GM19351 (cell line): ENCODE measurements around the gene MED15.
"Not testable (repeated sequence)": the region's sequence is repeated elsewhere in the genome, so short reads cannot be mapped to it uniquely, and the experiment has no call there.

Experiments used
- ATAC-seq: cut with Tn5 transposase; IDR thresholded peaks from one replicate; pipeline ENCODE4 v1.9.1; 2021; ENCODE audit warnings: mild to moderate bottlenecking, moderate library complexity; ENCODE audit not compliant: unreplicated experiment

Gene MED15

GRCh38 chr22:20581503-20582170 lies 74.2 kb downstream of the MED15 start:
- no peak for ATAC-seq

GRCh38 chr22:20582171-20582511 lies 74.7 kb downstream of the MED15 start:
- ATAC-seq = no peak

GRCh38 chr22:20582520-20583361 lies 75.3 kb downstream of the MED15 start:
- no peak for ATAC-seq

GRCh38 chr22:20583471-20583922 lies 76.1 kb downstream of the MED15 start:
- ATAC-seq = no peak

GRCh38 chr22:20584029-20584871 lies 76.8 kb downstream of the MED15 start:
- no peak for ATAC-seq

- ATAC-seq = no peak
Measured at GRCh38 chr22:20584872-20585638, 77.6 kb downstream of the MED15 start.

GRCh38 chr22:20585639-20586402 lies 78.4 kb downstream of the MED15 start:
- ATAC-seq = no peak

- no peak for ATAC-seq
Measured at GRCh38 chr22:20586403-20586745, 79.0 kb downstream of the MED15 start.

- ATAC-seq = no peak
Measured at GRCh38 chr22:20587206-20587958, 80.0 kb downstream of the MED15 start.

GRCh38 chr22:20588092-20588842 lies 80.9 kb downstream of the MED15 start:
- ATAC-seq = no peak

GRCh38 chr22:20588843-20589581 lies 81.6 kb downstream of the MED15 start:
- no peak for ATAC-seq

- no peak for ATAC-seq
Measured at GRCh38 chr22:20589614-20590476, 82.4 kb downstream of the MED15 start.

GRCh38 chr22:20590477-20591294 lies 83.3 kb downstream of the MED15 start:
- ATAC-seq = no peak

GRCh38 chr22:20591295-20591645 lies 83.9 kb downstream of the MED15 start:
- ATAC-seq = no peak

GRCh38 chr22:20591660-20592310 lies 84.4 kb downstream of the MED15 start:
- ATAC-seq = no peak

- ATAC-seq = not testable (repeated sequence)
Measured at GRCh38 chr22:20594038-20594437, 86.6 kb downstream of the MED15 start.
